ENCODE measurements around the gene CCDC83.

Gene CCDC83

DNA sequence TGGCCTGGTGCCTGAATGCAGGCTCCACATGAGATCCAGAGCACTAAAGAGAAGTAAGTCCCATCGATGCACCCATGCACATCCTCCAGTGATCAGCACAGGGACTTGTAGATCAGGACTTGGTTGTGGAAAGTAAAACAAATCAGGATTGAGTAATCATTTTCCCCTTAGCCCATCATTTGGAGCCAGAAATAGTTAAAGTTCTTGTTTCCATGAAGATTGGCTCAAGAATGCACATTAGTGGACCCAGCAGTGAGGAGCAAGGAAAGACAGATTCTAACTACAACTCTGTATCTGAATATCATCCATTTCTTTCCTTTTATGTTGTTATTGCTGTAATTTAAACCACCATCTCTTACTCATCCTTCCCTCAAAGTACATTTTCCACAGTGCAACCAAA lies 19.1 kb downstream of the CCDC83 start:
- no peaks in the 10 kb centered on the region for H3K4me1 Mint-ChIP-seq (ENCODE audit: low read depth in 2 of 2)
- no peak overlapping the region for H3K4me3 Mint-ChIP-seq
- ATAC-seq (replicated peaks) = no peak
- DNase-seq = no peak
- no peaks in the 10 kb centered on the region for H3K36me3 Mint-ChIP-seq (ENCODE audit: insufficient read depth)
- H3K9me3 Mint-ChIP-seq = no peaks in the 10 kb centered on the region
- no peaks in the 10 kb centered on the region for H3K27me3 Mint-ChIP-seq
- H3K27ac Mint-ChIP-seq = no peak overlapping the region

DNA sequence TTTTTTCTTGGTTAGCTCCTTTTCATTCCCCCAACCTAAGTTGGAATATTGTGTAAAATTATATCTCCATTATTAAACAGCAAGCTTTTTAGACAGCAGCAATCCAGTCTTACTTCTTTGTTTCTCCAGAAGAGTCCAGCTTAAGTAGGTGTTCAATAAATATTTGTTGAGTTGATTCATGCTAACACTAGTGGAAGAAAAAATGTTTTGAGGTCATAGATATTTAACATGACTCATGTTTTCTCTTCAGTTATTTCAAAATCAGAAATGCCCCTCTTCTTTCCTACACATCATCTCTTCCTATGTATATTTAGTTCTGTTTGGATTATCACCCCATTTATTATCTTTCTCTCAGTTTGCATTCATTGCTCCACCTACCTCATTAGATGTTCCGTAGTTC lies 20.3 kb downstream of the CCDC83 start:
- ATAC-seq (replicated peaks) (no peak), DNase-seq (no peak)
- H3K27ac Mint-ChIP-seq = no peak overlapping the region
- H3K9me3 Mint-ChIP-seq = no peaks in the 10 kb centered on the region
- H3K4me3 Mint-ChIP-seq = no peak overlapping the region
- H3K4me1 Mint-ChIP-seq (ENCODE audit: low read depth in 2 of 2) = no peaks in the 10 kb centered on the region
- no peaks in the 10 kb centered on the region for H3K36me3 Mint-ChIP-seq (ENCODE audit: insufficient read depth)
- no peaks in the 10 kb centered on the region for H3K27me3 Mint-ChIP-seq

DNA sequence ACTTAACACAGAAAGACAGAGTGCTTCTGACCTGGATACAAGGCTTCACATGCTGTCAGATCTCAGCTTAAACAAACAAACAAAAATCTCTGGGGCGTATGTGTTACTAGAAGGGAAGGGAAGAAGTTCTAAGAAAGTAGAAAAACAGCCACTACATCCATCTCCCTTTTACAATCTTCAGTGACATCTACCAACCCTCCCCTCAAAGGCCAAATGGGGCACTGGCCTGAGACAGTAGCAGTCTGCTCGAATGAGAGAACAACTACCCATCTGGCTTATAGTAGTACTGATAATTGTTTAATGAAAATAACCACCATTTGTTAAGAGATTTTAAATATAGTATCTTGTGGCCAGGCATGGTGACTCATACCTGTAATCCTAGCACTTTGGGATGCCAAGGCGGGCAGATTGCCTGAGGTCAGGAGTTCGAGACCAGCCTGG lies 29.4 kb downstream of the CCDC83 start:
- Mint-ChIP-seq H3K27me3 (peaks cover 5 to 23% of the 10 kb centered on the region in 2 donors), H3K27ac (no peak overlapping the region), H3K36me3 (ENCODE audit: insufficient read depth) (peaks cover 3% of the 10 kb centered on the region), H3K4me1 (ENCODE audit: low read depth in 2 of 2) (no peaks in the 10 kb centered on the region), H3K9me3 (no peaks in the 10 kb centered on the region), H3K4me3 (no peak overlapping the region)
- DNase-seq (no peak), ATAC-seq (replicated peaks) (no peak)

GRCh38 chr11:85886089-85887056 lies 31.2 kb downstream of the CCDC83 start:
- H3K4me1 Mint-ChIP-seq (ENCODE audit: low read depth in 2 of 2) = no peaks in the 10 kb centered on the region
- no peaks in the 10 kb centered on the region for H3K9me3 Mint-ChIP-seq
- DNase-seq (no peak), ATAC-seq (replicated peaks) (no peak)
- peaks cover 5 to 28% of the 10 kb centered on the region in 2 donors for H3K27me3 Mint-ChIP-seq
- peaks cover 3% of the 10 kb centered on the region for H3K36me3 Mint-ChIP-seq (ENCODE audit: insufficient read depth)
- no peak overlapping the region for H3K27ac Mint-ChIP-seq
- H3K4me3 Mint-ChIP-seq = no peak overlapping the region

DNA sequence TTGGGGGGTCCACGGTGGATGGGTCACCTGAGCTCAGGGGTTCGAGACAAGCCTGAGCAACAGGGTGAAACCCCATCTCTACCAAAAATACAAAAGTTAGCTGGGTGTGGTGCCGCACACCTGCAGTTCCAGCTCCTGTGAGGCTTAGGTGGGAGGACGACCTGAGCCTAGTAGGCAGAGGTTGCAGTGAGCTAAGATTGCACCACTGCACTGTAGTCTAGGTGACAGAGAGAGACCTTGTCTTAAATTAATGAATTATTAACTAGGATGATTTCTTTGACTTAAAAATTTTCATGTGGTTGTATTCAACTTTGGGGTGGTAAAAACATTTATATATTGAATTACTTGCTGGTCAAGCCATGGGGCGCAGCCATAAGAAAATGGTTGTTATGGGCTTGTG lies 33.9 kb downstream of the CCDC83 start:
- Mint-ChIP-seq H3K4me3 (no peak overlapping the region), H3K9me3 (no peaks in the 10 kb centered on the region), H3K27ac (no peak overlapping the region), H3K27me3 (peaks cover 5 to 18% of the 10 kb centered on the region in 2 donors), H3K4me1 (ENCODE audit: low read depth in 2 of 2) (no peaks in the 10 kb centered on the region), H3K36me3 (ENCODE audit: insufficient read depth) (peaks cover 3% of the 10 kb centered on the region)
- DNase-seq (no peak), ATAC-seq (replicated peaks) (no peak)

- Mint-ChIP-seq H3K4me3 (no peak overlapping the region), H3K27me3 (peaks cover 5 to 18% of the 10 kb centered on the region in 2 donors), H3K4me1 (ENCODE audit: low read depth in 2 of 2) (no peaks in the 10 kb centered on the region), H3K36me3 (ENCODE audit: insufficient read depth) (peaks cover 3% of the 10 kb centered on the region), H3K9me3 (no peaks in the 10 kb centered on the region), H3K27ac (no peak overlapping the region)
- DNase-seq = no peak
- no peak for ATAC-seq (replicated peaks)
Measured at GRCh38 chr11:85889676-85890579, 34.7 kb downstream of the CCDC83 start.

DNA sequence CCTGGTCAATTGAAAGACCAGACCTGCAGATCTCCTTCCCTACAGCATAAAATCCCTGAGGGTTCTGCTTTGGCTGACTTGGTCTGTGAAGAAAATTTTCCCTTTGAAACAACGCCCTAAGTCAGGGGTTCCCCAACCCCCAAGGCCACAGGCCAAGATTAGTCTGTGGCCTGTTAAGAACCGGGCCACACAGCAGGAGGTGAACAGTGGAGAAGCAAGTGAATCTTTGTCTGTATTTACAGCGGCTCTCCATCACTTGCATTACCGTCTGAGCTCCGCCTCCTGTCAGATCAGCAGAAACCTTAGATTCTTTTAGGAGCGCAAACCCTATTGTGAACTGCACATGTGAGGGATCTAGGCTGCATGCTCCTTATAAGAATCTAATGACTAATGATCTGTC lies 38.2 kb downstream of the CCDC83 start:
- no peak for DNase-seq
- Mint-ChIP-seq H3K4me1 (ENCODE audit: low read depth in 2 of 2) (no peaks in the 10 kb centered on the region), H3K4me3 (no peak overlapping the region), H3K27me3 (peaks cover 0 to 8% of the 10 kb centered on the region in 2 donors), H3K36me3 (ENCODE audit: insufficient read depth) (no peaks in the 10 kb centered on the region), H3K27ac (no peak overlapping the region), H3K9me3 (no peaks in the 10 kb centered on the region)
- ATAC-seq (replicated peaks) = no peak

- Mint-ChIP-seq H3K9me3 (no peaks in the 10 kb centered on the region), H3K27me3 (no peaks in the 10 kb centered on the region), H3K4me1 (ENCODE audit: low read depth in 2 of 2) (no peaks in the 10 kb centered on the region), H3K36me3 (ENCODE audit: insufficient read depth) (no peaks in the 10 kb centered on the region), H3K4me3 (no peak overlapping the region), H3K27ac (no peak overlapping the region)
- ATAC-seq (replicated peaks) (no peak), DNase-seq (no peak)
Measured at GRCh38 chr11:85896876-85897275, 41.7 kb downstream of the CCDC83 start.

GRCh38 chr11:85898456-85898855 lies 43.3 kb downstream of the CCDC83 start:
- no peaks in the 10 kb centered on the region for H3K9me3 Mint-ChIP-seq
- H3K36me3 Mint-ChIP-seq (ENCODE audit: insufficient read depth) = no peaks in the 10 kb centered on the region
- no peaks in the 10 kb centered on the region for H3K4me1 Mint-ChIP-seq (ENCODE audit: low read depth in 2 of 2)
- no peaks in the 10 kb centered on the region for H3K27me3 Mint-ChIP-seq
- no peak overlapping the region for H3K4me3 Mint-ChIP-seq
- ATAC-seq (replicated peaks) (no peak), DNase-seq (no peak)
- no peak overlapping the region for H3K27ac Mint-ChIP-seq

DNA sequence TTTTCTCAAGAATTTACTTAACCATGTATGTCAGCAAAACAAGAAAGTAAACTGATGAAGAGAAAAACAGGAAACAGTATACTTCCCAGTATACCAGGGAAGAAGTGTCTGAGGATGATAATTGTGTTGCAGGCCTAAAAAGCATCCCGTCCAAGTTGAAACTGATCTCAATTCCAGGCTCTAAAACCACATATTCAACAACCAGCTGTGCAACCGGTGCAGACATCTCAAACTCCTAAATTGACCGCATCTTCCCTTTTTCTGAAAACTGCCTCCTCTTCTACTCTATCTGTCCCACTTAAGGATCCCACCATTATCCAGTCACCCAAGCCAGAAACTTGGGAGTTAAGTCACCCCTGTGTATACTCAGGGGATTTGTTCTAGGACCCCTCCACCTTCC lies 47.2 kb downstream of the CCDC83 start:
- H3K4me3 Mint-ChIP-seq = no peak overlapping the region

GRCh38 chr11:85903406-85903805 lies 48.2 kb downstream of the CCDC83 start:
- Mint-ChIP-seq H3K4me1 (ENCODE audit: low read depth in 2 of 2) (no peaks in the 10 kb centered on the region), H3K4me3 (no peak overlapping the region), H3K9me3 (no peaks in the 10 kb centered on the region), H3K36me3 (ENCODE audit: insufficient read depth) (no peaks in the 10 kb centered on the region), H3K27ac (no peak overlapping the region), H3K27me3 (no peaks in the 10 kb centered on the region)
- DNase-seq (no peak), ATAC-seq (replicated peaks) (no peak)

More for the DNA sequence above, 47.2 kb downstream of the CCDC83 start:
- Mint-ChIP-seq H3K4me1 (ENCODE audit: low read depth in 2 of 2) (no peaks in the 10 kb centered on the region), H3K27me3 (no peaks in the 10 kb centered on the region), H3K27ac (no peak overlapping the region), H3K36me3 (ENCODE audit: insufficient read depth) (no peaks in the 10 kb centered on the region), H3K9me3 (no peaks in the 10 kb centered on the region)
- no peak for ATAC-seq (replicated peaks)
- no peak for DNase-seq

GRCh38 chr11:85903811-85904210 lies 48.6 kb downstream of the CCDC83 start:
- H3K27ac Mint-ChIP-seq = no peak overlapping the region
- H3K9me3 Mint-ChIP-seq = no peaks in the 10 kb centered on the region
- ATAC-seq (replicated peaks) (no peak), DNase-seq (no peak)
- H3K4me3 Mint-ChIP-seq = no peak overlapping the region
- no peaks in the 10 kb centered on the region for H3K4me1 Mint-ChIP-seq (ENCODE audit: low read depth in 2 of 2)
- H3K27me3 Mint-ChIP-seq = no peaks in the 10 kb centered on the region
- H3K36me3 Mint-ChIP-seq (ENCODE audit: insufficient read depth) = no peaks in the 10 kb centered on the region

DNA sequence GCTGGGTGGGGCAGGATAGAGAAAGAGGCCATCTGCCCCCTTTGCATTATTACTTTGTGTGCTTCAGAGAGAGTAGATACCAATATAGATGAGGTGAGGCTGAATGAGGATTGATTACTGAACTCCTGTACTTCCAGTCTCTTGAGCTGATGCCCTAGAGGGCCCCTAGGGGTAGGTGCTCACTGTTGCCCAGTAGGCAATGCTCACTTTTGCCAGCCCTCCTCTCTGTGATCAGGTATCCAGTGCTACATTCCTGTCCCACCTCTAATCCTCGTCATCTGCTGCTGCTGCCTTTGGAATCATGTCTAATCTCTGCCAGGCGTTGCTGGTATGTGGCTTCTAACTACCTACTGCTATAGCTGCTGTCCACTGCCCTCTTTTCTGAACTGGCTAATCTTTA lies 57.2 kb downstream of the CCDC83 start:
- Mint-ChIP-seq H3K27me3 (no peaks in the 10 kb centered on the region), H3K36me3 (ENCODE audit: insufficient read depth) (no peaks in the 10 kb centered on the region), H3K27ac (no peak overlapping the region), H3K4me3 (no peak overlapping the region), H3K9me3 (no peaks in the 10 kb centered on the region), H3K4me1 (ENCODE audit: low read depth in 2 of 2) (no peaks in the 10 kb centered on the region)
- no peak for ATAC-seq (replicated peaks)
- no peak for DNase-seq
